Activated CD4-positive, alpha-beta memory T cell treated with anti-CD3 and anti-CD28 coated beads for 36 hours (primary cell): ENCODE data around the gene CDK1. TPM values are rescaled to one million over a fixed set of nuclear protein-coding genes. Genes with fewer than 3 reads are reported as not detected.

Experiments
- CTCF ChIA-PET: fragments of 350-600 bp; sonication (Branson Sonifier 250); formaldehyde crosslinking; loops from one replicate; lab custom pipeline; 2021; ENCODE audit warnings: antibody characterized with exemption, inconsistent platforms; lab: Charles Lee
- POLR2A ChIA-PET: fragments of 350-600 bp; sonication (Branson Sonifier 250); formaldehyde crosslinking; loops from one replicate; lab custom pipeline; 2021; ENCODE audit warnings: antibody characterized with exemption; lab: Charles Lee
- DNase-seq: peaks from one replicate; pipeline ENCODE4 v3.0.0-alpha.2; 2020
- H3K27ac Mint-ChIP-seq: one replicate; pipeline ENCODE4 v1.8.0; 2021; ENCODE audit warnings: mixed read lengths
- H3K27me3 Mint-ChIP-seq: one replicate; pipeline ENCODE4 v1.8.0; 2021; ENCODE audit warnings: mixed read lengths
- H3K36me3 Mint-ChIP-seq: one replicate; pipeline ENCODE4 v1.8.0; 2021; ENCODE audit warnings: mixed read lengths
- H3K4me1 Mint-ChIP-seq: one replicate; pipeline ENCODE4 v1.8.0; 2021; ENCODE audit warnings: low read depth, mixed read lengths
- H3K4me3 Mint-ChIP-seq: one replicate; pipeline ENCODE4 v1.8.0; 2021; ENCODE audit warnings: mild to moderate bottlenecking, mixed read lengths
- H3K9me3 Mint-ChIP-seq: one replicate; pipeline ENCODE4 v1.8.0; 2021; ENCODE audit warnings: mixed read lengths
- intact Hi-C: fragments of 100-400 bp; cut with micrococcal nuclease; formaldehyde crosslinking; loops from one replicate; pipeline ENCODE4 v1.15.1; 2023
- total RNA-seq, 2 experiments: library from RNA; stranded (reverse); gene quantifications; one replicate each; pipeline ENCODE4 v1.2.3, GENCODE V29; 2021

CDK1 gene
- total RNA-seq, 2 experiments from 2014 or later: 153 TPM

DNA sequence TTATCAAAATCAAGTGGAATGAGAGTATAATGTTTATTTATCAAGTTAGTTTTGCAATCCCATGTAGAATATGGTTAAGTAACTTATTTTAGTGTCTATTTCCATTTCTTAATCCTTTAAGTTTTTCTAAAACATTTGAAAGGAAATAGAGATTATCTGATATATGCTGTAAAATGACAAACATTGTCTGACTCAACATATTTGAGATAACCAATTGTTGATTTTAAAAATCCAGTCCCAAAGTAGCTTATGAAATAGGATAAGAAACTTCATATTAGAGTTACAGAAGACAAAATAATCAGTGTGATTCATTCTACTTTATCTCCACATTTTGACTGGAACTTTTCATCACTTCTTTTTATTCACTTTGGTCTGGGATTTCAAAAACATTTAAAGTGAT is 38.7 kb upstream of the CDK1 start:
- no peaks in the 10 kb centered on the region for H3K36me3 Mint-ChIP-seq
- H3K4me3 Mint-ChIP-seq: no peak overlapping the region
- no peak for DNase-seq
- intact Hi-C loops: no loop called here
- POLR2A ChIA-PET: no interaction called here
- no peaks in the 10 kb centered on the region for H3K4me1 Mint-ChIP-seq
- no peak overlapping the region for H3K27ac Mint-ChIP-seq
- no peaks in the 10 kb centered on the region for H3K9me3 Mint-ChIP-seq
- CTCF ChIA-PET: interaction anchor here (0.6 kb wide), 1 partner anchor 90 kb away, joined by 4 read pairs; no protein-coding TSS in a partner anchor
- no peaks in the 10 kb centered on the region for H3K27me3 Mint-ChIP-seq

- H3K4me1 Mint-ChIP-seq: no peaks in the 10 kb centered on the region
- no peak overlapping the region for H3K27ac Mint-ChIP-seq
- H3K27me3 Mint-ChIP-seq: no peaks in the 10 kb centered on the region
- H3K36me3 Mint-ChIP-seq: no peaks in the 10 kb centered on the region
- H3K9me3 Mint-ChIP-seq: no peaks in the 10 kb centered on the region
- intact Hi-C loops: no loop called here
- ChIA-PET POLR2A (no interaction called here), CTCF (no interaction called here)
- no peak for DNase-seq
- H3K4me3 Mint-ChIP-seq: no peak overlapping the region
These were observed 35.8 kb upstream of the CDK1 start for GRCh38 chr10:60742512-60742911.

DNA sequence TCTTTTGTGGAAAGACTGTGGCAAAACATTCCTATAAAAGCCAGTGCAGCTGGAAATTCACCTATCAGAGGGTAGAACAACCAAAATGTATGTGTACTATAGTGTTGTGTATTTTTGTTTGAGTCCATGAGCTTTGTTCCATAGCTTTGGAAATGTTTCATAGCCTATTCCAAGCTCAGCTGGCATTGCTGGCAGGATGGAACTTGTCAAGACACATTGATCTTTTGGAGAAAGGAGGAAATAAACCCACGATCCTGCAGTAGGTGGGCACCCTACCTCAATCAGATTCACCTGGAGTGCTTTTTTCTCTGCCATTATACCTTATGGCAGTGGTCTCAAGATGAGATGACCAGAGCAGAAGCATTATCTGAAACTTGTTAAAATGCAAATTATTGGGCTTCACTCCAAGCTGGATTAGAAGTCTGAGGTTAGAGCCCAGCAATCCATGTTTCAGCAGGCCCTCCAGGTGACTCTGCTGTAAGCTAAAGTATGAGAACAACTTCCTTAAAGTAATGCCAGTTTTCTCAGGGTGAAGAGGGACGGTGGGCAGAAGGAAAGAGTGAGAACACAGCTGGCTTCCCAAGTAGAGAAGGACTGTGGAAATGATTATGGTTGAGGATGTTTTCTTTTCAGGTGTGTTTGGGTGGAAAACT is 30.3 kb upstream of the CDK1 start:
- H3K9me3 Mint-ChIP-seq: no peaks in the 10 kb centered on the region
- peaks cover 5% of the 10 kb centered on the region for H3K4me1 Mint-ChIP-seq
- no peaks in the 10 kb centered on the region for H3K36me3 Mint-ChIP-seq
- CTCF ChIA-PET: interaction anchor here (1.3 kb wide), 1 partner anchor 97 kb away, joined by 4 read pairs; no protein-coding TSS in a partner anchor
- H3K4me3 Mint-ChIP-seq: no peak overlapping the region
- intact Hi-C loops: no loop called here
- no peak for DNase-seq
- H3K27me3 Mint-ChIP-seq: no peaks in the 10 kb centered on the region
- POLR2A ChIA-PET: no interaction called here
- no peak overlapping the region for H3K27ac Mint-ChIP-seq

- ChIA-PET CTCF (no interaction called here), POLR2A (no interaction called here)
- Mint-ChIP-seq H3K4me1 (peaks cover 5% of the 10 kb centered on the region), H3K36me3 (no peaks in the 10 kb centered on the region), H3K27me3 (peaks cover 7% of the 10 kb centered on the region), H3K4me3 (no peak overlapping the region), H3K9me3 (no peaks in the 10 kb centered on the region), H3K27ac (no peak overlapping the region)
- intact Hi-C loops: no loop called here
- DNase-seq: no peak
These were observed 25.1 kb upstream of the CDK1 start for GRCh38 chr10:60753152-60753551.

GRCh38 chr10:60753817-60754216 is 24.5 kb upstream of the CDK1 start:
- peaks cover 5% of the 10 kb centered on the region for H3K4me1 Mint-ChIP-seq
- H3K4me3 Mint-ChIP-seq: no peak overlapping the region
- ChIA-PET POLR2A (no interaction called here), CTCF (no interaction called here)
- DNase-seq: no peak
- no peak overlapping the region for H3K27ac Mint-ChIP-seq
- H3K9me3 Mint-ChIP-seq: no peaks in the 10 kb centered on the region
- peaks cover 7% of the 10 kb centered on the region for H3K27me3 Mint-ChIP-seq
- no peaks in the 10 kb centered on the region for H3K36me3 Mint-ChIP-seq
- intact Hi-C loops: no loop called here

GRCh38 chr10:60757420-60757895 is 20.8 kb upstream of the CDK1 start:
- Mint-ChIP-seq H3K27me3 (peaks cover 7% of the 10 kb centered on the region), H3K9me3 (no peaks in the 10 kb centered on the region), H3K4me3 (no peak overlapping the region), H3K36me3 (no peaks in the 10 kb centered on the region), H3K4me1 (no peaks in the 10 kb centered on the region), H3K27ac (no peak overlapping the region)
- ChIA-PET POLR2A (no interaction called here), CTCF (interaction anchor here (1.0 kb wide), 1 partner anchor 11 kb away, joined by 3 read pairs; no protein-coding TSS in a partner anchor)
- intact Hi-C loops: no loop called here
- no peak for DNase-seq

- ChIA-PET POLR2A (no interaction called here), CTCF (no interaction called here)
- no peaks in the 10 kb centered on the region for H3K9me3 Mint-ChIP-seq
- intact Hi-C loops: no loop called here
- H3K36me3 Mint-ChIP-seq: no peaks in the 10 kb centered on the region
- H3K27me3 Mint-ChIP-seq: peaks cover 7% of the 10 kb centered on the region
- no peaks in the 10 kb centered on the region for H3K4me1 Mint-ChIP-seq
- H3K4me3 Mint-ChIP-seq: no peak overlapping the region
- no peak overlapping the region for H3K27ac Mint-ChIP-seq
- DNase-seq: no peak
These were observed 19.1 kb upstream of the CDK1 start for GRCh38 chr10:60759181-60759580.

DNA sequence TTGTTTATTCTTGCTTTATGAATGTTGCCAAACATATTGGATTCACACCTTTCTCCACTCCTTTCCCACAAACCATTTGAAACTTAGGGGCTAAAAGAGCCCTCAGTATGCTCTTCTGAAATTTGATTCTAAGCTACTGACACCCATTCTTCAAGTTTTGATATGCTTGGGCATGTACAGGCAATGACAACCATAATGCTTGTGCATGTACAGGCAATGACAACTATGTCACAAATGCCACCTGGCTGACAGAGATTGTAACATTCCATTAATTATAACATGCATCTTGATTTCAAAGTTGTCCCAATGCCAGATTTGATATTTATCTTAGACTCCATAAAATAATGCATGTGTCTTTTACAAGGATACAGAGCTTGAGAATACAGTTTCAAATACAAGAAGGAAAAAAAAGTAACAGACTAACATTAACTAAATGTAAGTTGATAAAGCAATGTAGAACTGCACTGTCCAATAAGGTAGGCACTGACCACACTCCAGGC is 17.5 kb upstream of the CDK1 start:
- no peak for DNase-seq
- intact Hi-C loops: no loop called here
- H3K9me3 Mint-ChIP-seq: no peaks in the 10 kb centered on the region
- ChIA-PET POLR2A (no interaction called here), CTCF (interaction anchor here (1.3 kb wide), 1 partner anchor 8 kb away, joined by 3 read pairs; no protein-coding TSS in a partner anchor)
- no peak overlapping the region for H3K27ac Mint-ChIP-seq
- peaks cover 2% of the 10 kb centered on the region for H3K27me3 Mint-ChIP-seq
- no peak overlapping the region for H3K4me3 Mint-ChIP-seq
- H3K4me1 Mint-ChIP-seq: no peaks in the 10 kb centered on the region
- no peaks in the 10 kb centered on the region for H3K36me3 Mint-ChIP-seq

GRCh38 chr10:60762554-60762953 is 15.7 kb upstream of the CDK1 start:
- intact Hi-C loops: no loop called here
- DNase-seq: no peak
- Mint-ChIP-seq H3K27ac (no peak overlapping the region), H3K9me3 (no peaks in the 10 kb centered on the region), H3K36me3 (no peaks in the 10 kb centered on the region), H3K27me3 (no peaks in the 10 kb centered on the region), H3K4me3 (no peak overlapping the region), H3K4me1 (no peaks in the 10 kb centered on the region)
- ChIA-PET CTCF (no interaction called here), POLR2A (no interaction called here)

DNA sequence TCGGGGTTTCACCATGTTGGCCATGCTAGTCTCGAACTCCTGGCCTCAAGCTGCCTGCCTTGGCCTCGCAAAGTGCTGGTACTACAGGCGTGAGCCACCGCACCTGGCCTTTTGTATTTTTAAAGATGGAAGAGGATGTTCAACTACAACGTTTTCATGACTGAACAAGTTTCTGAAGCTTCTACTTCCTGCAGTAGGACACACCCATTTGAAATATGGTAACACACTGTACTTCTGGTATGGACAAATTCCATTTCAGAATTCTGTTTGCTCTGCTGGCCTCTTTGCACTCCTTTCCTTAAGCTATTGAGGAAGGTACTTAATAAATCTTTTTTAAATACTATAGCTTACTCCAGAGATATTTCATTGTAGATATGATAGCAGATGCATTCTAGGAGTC is 10.9 kb upstream of the CDK1 start:
- Mint-ChIP-seq H3K27ac (no peak overlapping the region), H3K27me3 (no peaks in the 10 kb centered on the region), H3K9me3 (no peaks in the 10 kb centered on the region), H3K4me1 (peaks cover 4% of the 10 kb centered on the region), H3K4me3 (no peak overlapping the region), H3K36me3 (no peaks in the 10 kb centered on the region)
- POLR2A ChIA-PET: no interaction called here
- intact Hi-C loops: no loop called here
- DNase-seq: no peak
- CTCF ChIA-PET: interaction anchor here (1.5 kb wide), 1 partner anchor 120 kb away, joined by 3 read pairs; no protein-coding TSS in a partner anchor

GRCh38 chr10:60769406-60769805 is 8.9 kb upstream of the CDK1 start:
- no peaks in the 10 kb centered on the region for H3K27me3 Mint-ChIP-seq
- ChIA-PET CTCF (interaction anchor here (0.6 to 2.8 kb wide), 7 partner anchors 9 to 671 kb away, joined by 3 to 18 read pairs (median 5); partner anchors contain the start of gene CDK1), POLR2A (interaction anchor here (1.1 kb wide), 1 partner anchor 9 kb away, joined by 4 read pairs; the partner anchor contains the start of gene CDK1)
- H3K27ac Mint-ChIP-seq: no peak overlapping the region
- no peak overlapping the region for H3K4me3 Mint-ChIP-seq
- H3K36me3 Mint-ChIP-seq: no peaks in the 10 kb centered on the region
- intact Hi-C loops: loop anchor here (1.0 to 2.0 kb wide), 5 partner anchors 37 to 325 kb away; no protein-coding TSS in a partner anchor
- H3K9me3 Mint-ChIP-seq: no peaks in the 10 kb centered on the region
- DNase-seq: no peak
- peaks cover 4% of the 10 kb centered on the region for H3K4me1 Mint-ChIP-seq

- H3K27ac Mint-ChIP-seq: peak overlapping the region; percentile 92
- H3K36me3 Mint-ChIP-seq: peaks cover 21% of the 10 kb centered on the region
- no peaks in the 10 kb centered on the region for H3K9me3 Mint-ChIP-seq
- DNase-seq: no peak
- POLR2A ChIA-PET: interaction anchor here (0.6 to 1.3 kb wide), 5 partner anchors 8 to 872 kb away, joined by 3 to 4 read pairs (median 3); no protein-coding TSS in a partner anchor
- H3K4me1 Mint-ChIP-seq: peaks cover 18% of the 10 kb centered on the region
- peak overlapping the region; percentile 91 for H3K4me3 Mint-ChIP-seq
- intact Hi-C loops: loop anchor here (1.0 to 5.0 kb wide), 5 partner anchors 17 to 870 kb away; partner anchors contain the start of gene CCDC6
- no peaks in the 10 kb centered on the region for H3K27me3 Mint-ChIP-seq
- CTCF ChIA-PET: interaction anchor here (1.0 to 1.3 kb wide), 2 partner anchors 9 to 539 kb away, joined by 3 to 5 read pairs; no protein-coding TSS in a partner anchor
These were observed 523 bp upstream of the CDK1 start for GRCh38 chr10:60777696-60778213.
